H4 (cell line): ENCODE measurements around the gene CEP162. TPM values are rescaled to one million over a fixed set of nuclear protein-coding genes. Genes with fewer than 3 reads are reported as not detected.
"Not testable (repeated sequence)": the region's sequence is repeated elsewhere in the genome, so short reads cannot be mapped to it uniquely, and the experiment has no call there.

Source experiments
- DNase-seq: peaks from one replicate; pipeline ENCODE4 v3.0.0-alpha.2; 2015; ENCODE audit warnings: low spot score
- total RNA-seq: library from RNA; depleted of rRNA; stranded (reverse); fragments of >200 nt; shearing (Covaris generic); gene quantifications from 2 replicates; pipeline ENCODE4 v1.2.3, GENCODE V29; 2014

The CEP162 gene
- total RNA-seq, 1 experiment from 2014 or later = 3.3 TPM

DNA sequence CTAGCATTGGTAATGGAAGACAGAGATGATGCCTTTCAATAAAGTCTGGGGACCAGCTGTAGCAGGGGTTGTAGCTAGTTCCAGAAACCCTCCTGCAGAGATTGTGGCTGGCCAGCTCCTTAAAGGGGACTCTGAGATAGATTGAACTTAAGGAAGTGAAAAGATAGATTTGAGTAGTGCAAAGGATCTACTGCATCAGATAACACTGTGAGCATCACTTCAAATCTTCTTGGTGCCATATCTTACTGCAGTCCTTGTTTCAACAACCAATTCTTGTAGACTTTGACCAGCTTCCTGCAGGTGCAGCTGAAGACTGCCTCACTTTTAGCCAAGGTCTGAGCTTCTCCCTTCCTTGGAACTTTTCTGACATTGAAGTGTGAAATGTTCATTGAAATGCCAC is 14.8 kb upstream of the CEP162 start:
- no peak for DNase-seq

DNA sequence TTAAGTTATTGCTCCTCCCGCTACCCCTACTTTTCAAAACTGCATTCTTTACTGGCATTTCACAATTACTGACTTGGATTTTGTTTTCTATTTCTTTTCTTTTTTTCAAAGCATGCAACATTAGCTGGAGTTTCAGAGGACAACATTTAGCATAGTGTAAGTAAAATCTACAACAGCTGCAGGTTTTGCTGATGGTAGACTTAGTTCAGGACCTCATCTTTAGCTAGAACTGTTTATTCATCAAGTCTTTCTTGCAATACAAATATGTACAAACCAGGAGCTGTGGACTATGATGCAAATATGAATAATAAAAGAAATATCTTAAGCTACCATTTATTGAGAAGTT is 728 bp upstream of the CEP162 start:
- no peak for DNase-seq

DNA sequence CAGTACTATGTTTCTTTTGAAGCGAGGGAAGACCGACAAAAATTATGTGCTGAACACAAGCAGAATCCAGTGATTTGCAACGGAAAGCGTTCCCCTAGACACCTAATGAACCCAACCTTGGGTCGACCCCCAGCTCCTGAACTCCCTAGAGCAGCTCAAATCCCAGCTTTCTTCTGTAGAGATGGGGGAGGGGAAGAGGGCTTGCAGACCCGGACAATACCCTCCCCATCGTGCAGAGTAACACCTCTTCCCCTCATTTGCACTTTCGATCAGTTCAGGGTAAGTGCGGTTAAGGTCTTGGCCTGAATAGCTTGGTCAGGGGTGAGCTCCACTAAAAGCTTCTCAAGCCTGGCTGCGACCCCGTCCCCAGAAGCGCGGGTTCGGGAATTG is 404 bp downstream of the CEP162 start:
- DNase-seq = no peak

DNA sequence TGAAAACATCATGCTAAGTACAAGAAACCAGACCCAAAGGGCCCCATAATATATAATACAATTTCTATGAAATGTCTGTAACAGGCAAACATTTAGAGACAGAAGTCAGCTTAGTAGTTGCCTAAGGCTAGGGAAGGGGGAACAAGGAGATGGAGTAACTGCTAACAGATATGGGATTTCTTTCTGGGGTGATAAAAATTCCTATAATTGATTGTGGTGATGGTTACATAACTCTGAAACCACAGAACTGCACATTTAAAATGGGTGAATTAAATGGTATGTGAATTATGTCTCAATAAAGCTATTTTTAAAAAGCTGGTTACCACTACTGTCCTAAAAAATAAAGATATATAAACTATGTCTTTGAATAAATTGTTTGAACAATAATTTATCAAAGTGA is 3.2 kb downstream of the CEP162 start:
- no peak for DNase-seq

DNA sequence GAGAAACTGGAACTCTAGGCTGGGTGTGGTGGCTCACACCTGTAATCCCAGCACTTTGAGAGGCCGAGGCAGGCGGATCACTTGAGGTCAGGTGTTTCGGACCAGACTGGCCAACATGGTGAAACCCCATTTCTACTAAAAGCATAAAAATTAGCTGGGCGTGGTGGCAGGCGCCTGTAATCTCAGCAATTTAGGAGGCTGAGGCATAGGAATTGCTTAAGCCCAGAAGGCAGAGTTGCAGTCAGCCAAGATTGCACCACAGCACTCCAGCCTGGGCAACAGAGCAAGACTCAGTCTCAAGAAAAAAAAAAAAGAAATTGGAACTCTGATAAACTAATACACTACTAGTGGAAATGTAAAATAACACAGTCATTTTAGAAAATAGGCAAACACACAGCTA is 3.8 kb downstream of the CEP162 start:
- not testable (repeated sequence) for DNase-seq

DNA sequence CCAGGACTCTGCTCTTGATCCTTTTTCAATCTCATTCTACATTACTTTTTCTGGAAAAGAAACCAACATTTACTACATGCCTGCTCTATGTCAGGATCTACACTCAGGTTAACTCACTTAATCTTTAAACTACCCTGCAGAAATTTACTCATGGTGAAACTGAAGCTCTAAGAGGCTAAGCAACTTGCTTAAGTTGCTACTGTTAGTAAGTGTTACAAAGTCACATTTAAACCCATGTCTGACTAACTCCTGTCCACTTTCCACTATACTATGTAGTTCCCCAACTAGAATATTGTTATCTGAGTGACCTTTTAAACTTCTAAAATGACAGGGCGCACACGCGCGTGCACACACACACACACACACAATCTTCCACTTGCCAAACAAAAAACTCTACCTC is 5.0 kb downstream of the CEP162 start:
- DNase-seq = no peak

DNA sequence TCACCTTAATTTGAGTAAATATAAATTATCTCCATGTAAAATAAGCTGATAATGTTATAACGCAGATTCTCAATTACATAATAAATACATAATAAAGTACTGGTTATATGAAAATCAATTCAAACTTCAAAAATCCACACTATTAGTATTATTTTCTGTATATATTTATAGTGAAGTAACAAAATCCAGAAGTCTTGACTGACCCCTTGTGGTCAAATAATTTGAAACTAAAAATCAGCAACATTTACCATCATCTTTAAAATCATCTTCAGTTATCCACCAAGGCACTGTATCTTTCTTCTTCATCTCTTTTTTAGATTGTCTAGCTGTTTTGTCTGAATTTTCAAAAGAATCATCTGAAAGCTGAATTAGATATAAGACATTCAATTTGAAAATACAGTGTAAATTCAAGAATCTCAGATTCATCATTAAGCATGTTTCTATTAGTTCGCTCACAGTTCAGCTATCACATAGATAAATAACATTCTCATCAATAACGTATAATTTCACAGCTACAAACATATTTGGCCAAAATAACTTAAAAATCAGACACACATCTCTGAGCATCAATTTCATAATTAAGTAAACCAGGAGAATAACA is 6.5 kb downstream of the CEP162 start:
- no peak for DNase-seq

DNA sequence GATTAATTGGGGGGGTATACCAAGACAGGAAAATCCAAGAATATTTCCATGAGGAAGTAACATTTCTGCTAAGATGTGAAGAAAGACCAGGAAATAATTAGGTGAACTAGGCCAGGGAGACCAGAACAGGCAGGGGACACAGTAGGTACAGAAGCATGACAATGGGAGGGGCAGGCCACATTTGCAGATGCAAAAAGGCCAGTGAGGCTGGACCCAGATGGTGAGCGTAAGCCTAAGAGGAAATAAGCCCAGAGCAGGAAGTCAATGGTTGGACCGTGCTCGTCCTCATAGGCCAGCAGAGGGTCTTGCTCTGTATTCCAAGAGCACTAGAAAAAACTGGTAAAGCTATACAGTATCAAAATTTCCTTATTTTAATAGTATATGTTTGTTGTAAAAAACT is 9.4 kb downstream of the CEP162 start:
- DNase-seq = no peak

DNA sequence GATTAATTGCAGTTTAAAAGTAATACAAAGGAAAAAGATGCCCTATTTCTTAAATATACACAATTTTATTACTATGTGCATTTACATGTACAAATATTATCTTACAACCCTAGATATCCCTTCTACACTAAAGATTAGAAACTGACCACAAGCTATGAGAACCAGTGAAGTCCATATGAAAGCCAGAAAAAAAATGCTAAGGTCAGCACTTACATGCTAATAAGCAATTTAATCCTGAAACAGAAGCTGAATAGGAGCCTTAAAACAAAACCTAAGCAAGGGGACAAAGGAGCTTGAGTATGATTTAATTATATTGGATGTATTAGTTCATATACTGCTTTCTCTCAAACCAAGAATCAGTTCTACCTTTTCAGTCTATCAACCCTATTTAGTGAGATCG is 14.2 kb downstream of the CEP162 start:
- no peak for DNase-seq

DNA sequence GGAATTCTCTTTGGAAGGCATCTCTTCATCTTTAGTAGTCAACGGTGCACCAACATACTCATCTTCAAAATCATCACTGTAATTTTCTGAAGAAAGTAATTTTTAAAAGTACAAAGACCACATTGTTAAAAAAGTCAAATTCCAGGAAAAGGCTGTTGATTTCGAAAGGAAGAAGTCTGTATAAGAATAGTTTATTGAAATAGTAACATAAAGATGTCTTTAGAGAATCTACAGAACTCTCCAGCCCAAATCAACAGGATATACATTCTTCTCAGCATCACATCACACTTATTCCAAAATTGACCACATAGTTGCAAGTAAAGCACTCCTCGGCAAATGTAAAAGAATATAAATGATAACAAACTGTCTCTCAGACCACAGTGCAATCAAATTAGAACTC is 23.4 kb downstream of the CEP162 start:
- DNase-seq = no peak

DNA sequence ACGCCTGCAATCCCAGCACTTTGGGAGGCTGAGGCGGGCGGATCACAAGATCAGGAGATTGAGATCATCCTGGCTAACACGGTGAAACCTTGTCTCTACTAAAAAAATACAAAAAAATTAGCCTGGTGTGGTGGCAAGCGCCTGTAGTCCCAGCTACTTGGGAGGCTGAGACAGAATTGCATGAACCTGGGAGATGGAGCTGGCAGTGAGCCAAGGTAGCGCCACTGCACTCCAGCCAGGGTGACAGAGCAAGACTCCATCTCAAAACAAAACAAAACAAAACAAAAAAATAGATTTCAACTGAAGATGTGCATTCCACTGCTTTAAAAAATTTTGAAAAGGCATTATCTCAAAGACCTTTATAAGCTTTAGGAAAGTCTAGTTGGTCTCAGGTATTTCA is 27.5 kb downstream of the CEP162 start:
- DNase-seq = not testable (repeated sequence)

DNA sequence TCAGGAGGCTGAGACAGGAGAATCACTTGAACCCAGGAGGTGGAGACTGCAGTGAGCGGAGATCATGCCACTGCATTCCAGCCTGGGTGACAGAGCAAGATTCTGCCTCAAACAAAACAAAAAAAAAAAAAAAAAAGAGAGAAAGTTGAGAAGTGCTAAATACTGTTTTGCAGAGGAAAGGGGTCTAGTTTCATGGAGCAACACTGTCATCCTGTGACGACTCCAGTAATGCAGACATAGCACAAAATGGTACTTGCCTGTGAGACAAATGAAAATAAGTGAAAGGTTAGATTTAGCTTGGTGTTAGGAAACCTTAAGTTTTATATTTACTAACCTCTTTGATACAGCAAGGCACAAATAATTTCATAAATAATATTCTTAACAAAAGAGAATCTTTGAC is 29.7 kb downstream of the CEP162 start:
- no peak for DNase-seq

DNA sequence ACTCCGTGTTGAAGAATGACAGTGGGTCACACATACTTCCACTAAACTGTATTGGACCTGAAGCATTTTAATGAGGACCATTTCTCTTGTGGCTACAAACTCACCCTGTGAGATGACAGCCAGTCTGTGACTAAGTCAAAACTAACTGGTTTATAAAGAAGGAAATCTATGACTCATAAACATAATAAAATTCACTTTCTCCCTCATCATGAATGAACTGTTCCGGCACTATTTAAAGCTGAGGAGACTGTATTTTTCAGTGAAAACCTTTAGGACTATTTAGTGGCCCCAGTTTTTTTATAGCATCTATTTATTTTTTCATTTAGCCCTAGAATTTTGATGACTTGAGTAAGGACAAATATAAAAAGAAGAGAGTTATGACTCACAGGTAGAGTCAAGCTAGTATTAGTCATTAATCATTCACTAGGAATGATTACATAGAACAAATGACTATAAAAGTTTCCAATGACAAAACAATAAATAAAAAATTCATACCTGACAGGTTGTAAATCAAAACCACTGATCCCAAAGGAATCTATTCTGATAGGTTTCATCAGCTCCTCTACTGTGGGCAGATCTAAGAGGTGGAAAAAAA is 34.2 kb downstream of the CEP162 start:
- no peak for DNase-seq

DNA sequence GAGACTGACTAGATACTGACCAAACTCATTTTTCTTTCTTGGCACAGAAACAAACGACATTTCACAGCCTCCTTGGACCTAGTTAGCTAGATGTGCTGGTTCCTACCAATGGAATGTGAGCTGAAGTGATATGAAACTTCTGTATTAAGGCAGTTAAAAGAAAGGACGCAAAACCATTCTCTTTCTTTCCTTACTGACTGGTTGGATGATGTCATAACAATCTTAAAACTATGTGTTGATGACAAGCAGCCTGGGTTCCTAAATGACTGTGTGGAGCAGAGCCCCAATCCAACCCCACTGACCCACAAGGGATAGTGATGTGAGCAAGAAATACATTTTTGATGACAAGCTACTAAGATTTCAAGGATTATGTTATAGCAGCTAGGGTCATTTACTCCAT is 35.6 kb downstream of the CEP162 start:
- no peak for DNase-seq

DNA sequence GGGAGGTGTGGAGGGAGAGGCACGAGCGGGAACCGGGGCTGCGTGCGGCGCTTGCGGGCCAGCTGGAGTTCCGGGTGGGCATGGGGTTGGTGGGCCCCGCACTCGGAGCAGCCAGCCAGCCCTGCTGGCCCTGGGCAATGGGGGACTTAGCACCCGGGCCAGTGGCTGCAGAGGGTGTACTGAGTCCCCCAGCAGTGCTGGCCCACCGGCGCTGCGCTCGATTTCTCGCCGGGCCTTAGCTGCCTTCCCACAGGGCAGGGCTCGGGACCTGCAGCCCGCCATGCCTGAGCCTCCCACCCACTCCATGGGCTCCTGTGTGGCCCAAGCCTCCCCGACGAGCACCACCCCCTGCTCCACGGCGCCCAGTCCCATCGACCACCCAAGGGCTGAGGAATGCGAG is 38.1 kb downstream of the CEP162 start:
- not testable (repeated sequence) for DNase-seq

DNA sequence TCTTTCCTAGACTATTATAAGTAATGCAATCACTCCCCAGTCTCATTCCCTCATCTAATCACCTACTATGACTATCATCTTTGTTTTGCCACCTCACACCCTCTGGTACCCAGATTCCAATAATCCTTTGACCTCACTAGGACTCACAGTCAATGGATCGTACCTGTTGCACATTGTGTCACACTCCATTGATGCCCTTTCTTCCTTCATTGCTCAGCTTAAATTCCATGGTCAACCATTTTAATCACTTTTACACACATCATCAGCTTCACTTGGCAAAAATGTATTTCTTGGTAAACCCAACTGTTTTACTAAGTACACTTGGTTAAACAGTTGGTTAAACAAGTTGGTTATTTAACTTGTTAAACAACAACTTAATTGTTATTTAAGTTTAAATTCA is 44.0 kb downstream of the CEP162 start:
- no peak for DNase-seq

DNA sequence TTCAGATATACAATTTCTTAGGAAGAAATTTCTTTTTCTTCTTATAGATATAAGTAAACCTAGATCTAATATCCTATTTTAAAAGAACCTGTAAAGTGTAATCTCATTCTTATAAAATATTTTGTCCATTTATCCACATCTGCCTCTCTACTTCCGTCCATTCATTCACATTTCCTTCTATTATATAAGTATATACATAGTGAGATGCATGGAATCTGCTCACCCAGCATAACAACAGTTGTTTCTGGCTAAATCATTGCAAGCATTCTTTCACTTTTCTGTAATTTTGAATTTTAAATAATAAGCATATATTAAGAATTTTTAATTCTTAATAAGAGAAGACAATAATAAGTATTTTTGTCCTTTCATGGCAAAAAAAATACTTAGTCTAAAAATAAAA is 45.4 kb downstream of the CEP162 start:
- DNase-seq = no peak

DNA sequence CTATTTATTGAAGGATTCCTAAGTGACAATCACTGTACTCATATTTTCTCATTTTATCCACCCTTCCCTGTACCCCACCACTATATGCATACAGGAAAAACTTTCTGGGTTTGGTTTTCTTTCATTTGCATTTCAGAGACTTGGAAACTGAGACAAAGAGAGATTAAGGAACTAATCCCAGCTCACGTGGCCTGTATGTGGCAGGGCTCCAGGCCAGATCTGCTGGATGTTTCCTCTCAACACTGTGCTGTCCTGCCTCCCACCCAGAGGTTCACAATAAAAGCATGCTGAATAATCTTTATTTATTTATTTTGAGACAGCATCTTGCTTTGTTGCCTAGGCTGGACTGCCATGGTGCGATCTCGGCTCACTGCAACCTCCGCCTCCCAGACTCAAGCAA is 50.2 kb downstream of the CEP162 start:
- DNase-seq = no peak

DNA sequence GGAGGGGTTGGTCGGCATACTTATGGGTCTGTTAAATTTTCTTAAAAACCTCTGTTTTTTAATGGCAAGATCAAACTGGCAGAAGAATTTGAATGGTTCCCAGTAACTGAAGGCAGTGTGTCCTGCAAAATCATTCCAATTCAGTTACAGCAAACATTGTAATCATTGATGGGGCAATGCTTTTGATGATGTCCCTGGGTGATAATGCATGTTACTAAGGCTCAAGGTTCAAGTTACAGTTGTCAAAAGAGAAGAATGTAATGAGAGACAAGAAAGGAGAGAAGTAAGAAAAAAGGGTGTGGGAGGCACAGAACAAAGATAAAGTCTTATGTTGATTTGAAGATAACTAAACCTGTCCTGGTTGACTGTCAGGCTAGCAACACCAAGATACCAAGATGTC is 54.9 kb downstream of the CEP162 start:
- no peak for DNase-seq

DNA sequence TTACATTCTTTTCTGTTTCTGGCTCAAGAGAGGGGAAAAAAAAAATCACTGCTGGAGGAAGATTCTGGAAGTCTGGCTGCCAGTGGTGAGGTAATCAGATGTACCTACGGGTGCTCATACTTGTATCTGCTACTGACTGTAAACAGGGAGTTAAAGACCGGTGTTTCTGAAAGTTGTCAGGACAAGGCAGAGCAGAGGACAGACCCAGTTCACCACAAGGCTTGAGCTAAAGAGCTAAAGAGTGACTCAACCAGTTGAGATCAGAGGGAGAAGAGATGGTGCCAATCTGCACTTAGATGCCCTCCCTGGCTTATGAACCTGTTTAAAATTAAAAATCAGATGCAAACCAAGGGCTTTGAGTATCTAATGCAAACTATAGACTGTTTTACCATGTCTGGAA is 55.4 kb downstream of the CEP162 start:
- no peak for DNase-seq

DNA sequence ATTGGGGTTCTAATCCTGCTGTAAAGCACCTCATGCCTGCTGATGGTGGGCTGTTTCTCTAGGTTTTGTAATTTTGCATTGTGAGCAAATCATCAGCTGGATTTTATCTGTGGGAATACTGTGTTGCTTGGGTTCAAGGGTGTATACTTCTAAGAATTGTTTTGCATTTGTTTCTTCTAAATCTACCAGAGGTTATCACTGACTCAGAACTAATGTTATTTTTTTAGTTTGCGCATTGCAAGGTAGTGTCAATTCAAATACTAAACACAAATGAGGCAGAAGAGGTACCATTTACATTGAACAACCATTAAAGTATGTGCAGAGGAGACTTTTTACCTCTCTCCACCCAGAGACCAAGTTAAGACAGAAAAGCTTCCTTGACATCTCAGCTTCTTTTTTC is 60.0 kb downstream of the CEP162 start:
- no peak for DNase-seq

DNA sequence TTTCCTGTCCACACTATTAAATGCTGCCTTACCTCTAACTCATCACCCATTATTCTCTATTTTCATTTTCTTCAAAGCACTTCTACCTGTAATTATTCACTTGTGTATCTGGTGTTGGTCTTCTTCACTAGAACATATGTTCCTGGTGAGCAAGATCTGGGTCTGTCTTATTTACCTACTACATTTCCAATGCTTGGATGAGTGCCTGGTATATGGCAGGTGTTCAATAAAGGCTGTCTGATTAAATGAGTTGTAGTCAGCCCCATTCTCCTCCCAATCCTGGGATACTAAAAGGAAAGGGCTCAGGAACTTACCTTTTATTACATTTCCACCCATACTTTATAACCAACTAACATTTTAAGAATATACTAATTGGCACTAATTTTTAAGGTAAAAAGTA is 61.0 kb downstream of the CEP162 start:
- DNase-seq = no peak

DNA sequence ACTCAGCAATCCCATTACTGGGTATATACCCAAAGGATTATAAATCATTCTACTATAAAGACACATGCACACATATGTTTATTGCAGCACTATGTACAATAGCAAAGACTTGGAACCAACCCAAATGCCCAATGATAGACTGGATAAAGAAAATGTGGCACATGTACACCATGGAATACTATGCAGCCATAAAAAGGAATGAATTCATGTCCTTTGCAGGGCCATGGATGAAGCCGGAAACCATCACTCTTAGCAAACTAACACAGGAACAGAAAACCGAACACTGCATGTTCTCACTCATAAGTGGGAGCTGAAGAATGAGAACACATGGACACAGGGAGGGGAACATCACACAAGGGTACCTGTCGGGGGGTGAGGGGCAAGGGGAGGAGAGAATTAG is 63.1 kb downstream of the CEP162 start:
- DNase-seq = not testable (repeated sequence)

DNA sequence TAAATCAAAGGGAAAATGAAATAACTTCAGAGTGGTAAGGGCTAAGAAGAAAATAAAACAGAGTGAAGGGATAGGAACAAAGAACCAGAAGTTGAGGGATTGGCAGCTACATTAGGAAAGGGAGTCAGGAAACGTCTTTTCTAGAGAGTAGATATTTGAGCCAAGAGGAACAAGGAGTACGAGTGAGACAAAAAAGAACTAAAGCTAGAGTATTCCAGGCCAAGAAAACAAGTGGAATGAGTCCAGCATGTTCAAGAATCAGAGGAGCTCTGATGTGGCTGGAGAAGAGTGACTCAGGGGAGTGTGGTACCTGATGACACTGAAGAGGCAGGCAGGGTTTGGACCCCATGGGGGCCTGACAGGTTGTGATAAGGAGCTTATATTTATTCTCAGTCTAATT is 66.3 kb downstream of the CEP162 start:
- DNase-seq = no peak
